ENCODE data around the gene FAM3B.

The FAM3B gene

DNA sequence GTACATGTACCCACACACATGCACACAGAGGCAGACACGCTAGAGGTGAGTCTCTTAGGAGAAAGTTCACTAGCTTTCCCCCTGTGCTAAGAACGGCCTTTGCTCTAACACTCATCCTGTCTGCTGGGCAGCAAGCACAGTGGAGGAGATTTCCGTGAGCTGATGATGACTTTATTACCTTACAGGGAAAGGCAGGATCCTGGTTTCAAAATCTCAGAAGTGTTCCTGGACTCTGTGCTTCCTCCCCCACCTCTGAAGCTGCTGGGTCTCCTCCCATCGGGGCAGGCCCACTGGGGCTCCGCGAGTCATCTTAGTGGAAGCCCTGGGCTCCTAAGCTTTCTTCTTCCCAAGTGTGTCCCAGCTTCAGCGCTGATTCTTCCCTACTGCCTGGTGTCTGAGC, 2.7 kb downstream of the FAM3B start:
- no peak for DNase-seq

DNA sequence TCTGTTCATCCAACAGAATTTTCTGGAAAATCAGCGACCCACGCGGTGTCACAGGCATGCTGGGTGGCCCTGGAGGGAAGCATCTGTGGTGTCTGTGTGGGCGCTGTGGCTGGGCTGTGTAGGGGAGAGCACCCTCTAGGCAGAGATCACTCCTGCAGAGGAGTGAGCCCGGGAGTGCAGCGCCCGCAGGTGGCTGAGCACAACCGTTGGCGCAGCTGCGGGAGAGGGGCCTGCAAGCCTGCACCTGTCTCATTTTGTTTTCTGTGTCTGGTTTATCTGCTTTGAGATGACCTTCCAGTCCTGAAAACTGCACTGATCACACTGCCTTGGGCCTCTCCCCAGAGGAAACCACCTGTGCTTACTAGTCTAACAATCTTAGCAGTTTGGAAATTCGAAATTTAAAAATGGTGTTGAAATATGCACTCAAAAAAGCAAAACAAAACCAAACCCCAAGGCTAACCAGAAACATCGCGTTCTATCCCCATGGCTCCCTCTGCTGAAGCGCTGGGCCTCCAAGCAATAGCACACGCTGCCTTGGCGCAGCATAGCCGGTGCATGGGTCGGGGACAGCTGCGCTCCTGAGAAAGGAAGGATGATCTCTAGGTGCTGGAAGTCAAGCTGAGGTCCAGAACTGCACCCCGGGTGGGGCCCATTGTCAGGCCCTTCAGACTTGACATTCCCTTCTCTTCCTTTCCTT, 4.8 kb downstream of the FAM3B start:
- no peak for DNase-seq

DNA sequence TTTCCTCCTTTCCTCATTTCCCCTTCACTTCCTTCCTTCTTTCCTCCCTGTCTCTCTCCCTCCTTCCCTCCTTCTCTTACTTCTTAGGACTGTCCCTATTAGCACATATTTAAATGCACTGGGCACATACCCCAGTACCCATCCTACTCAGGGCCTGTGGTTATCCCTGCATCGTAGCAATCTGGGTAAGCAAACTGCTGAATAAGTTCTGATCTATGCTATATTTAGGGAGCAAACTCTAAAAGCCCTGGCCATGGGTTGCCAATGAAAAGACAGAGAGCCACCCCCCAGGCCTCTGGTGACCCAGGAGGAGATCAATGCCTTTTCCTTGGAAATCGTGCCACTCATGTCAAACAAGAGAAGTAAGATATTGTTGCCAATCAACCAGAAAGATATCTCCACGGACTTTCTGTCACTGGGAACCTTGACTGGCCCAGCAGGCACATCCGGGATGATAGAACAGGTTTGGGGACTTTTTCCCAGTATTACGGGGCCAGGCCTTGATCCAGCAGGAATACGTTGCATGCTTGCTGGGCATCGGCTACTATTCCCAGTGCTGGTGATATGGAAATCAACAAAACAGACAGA, 5.4 kb downstream of the FAM3B start:
- no peak for DNase-seq

DNA sequence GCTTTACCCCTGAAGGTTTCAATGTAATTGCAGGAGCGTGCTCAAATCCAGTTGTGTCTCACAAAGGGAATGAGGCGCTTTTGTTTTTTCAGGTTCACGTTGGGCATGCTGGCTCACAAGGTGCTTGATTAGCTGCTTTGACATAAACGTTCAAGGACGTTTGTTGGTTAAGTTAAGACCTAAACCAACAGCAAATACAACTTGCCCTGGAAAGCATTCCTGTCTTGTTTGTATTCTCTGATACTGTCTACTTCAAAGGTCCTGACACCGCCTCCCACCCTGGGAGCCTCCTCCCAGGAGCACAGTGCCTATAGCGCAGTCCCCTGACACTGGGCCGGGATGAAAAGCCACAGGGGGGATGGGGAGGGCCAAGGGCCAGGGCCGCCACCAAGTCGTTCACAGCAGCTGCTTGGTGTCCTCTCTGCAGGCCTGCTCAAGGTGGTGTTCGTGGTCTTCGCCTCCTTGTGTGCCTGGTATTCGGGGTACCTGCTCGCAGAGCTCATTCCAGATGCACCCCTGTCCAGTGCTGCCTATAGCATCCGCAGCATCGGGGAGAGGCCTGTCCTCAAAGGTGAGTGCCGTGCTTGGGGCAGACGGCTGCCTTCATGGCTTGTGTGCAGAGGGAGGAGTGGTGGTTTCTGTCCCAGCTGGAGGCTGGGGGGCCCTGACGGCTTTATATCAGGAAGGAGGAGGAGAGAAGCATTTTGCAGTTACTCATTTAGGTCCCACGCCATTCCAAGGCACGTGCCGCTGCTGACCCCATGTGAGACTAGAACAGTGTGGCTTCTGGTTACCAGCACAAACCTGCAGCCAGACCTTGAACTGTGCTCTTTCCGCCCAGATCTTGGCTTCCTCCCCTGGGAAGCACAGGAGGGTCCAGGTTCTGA, 6.1 kb downstream of the FAM3B start:
- no peak for DNase-seq

DNA sequence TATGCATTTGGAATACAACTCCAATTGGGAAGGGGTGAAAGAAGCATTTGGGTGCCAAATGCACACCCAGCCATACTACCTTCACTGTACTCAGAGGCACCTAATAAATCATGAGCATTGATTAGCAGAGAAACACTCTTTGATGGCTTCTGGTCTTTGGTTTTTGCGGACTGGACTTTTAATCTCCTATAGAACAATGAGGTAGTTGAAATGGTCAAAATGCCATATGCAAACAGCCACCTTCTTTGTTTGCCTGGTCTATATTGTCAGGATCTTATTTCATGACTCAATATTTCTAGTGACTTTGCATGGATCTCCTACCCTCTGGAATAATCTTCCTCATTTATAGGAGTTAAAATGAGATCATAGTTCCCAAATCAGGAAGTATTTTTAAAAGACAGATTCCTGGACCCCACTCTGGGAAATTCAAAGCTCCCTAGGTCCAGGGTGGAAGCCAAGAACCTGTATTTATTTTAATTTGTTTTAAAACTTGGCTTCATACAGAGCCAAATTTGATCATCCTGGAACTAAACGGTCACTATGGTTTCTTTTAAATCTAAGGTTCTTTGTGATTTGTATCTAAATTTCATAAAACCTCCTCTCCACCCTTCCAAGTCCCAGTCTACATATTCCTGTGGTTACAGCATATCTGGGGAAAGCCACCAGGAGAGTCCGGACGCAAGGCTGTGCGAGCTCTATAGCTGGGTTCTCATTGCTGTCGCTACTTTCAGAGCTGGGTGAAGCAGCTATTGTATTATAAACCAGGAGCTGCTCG, 8.7 kb downstream of the FAM3B start:
- DNase-seq, result no peak

DNA sequence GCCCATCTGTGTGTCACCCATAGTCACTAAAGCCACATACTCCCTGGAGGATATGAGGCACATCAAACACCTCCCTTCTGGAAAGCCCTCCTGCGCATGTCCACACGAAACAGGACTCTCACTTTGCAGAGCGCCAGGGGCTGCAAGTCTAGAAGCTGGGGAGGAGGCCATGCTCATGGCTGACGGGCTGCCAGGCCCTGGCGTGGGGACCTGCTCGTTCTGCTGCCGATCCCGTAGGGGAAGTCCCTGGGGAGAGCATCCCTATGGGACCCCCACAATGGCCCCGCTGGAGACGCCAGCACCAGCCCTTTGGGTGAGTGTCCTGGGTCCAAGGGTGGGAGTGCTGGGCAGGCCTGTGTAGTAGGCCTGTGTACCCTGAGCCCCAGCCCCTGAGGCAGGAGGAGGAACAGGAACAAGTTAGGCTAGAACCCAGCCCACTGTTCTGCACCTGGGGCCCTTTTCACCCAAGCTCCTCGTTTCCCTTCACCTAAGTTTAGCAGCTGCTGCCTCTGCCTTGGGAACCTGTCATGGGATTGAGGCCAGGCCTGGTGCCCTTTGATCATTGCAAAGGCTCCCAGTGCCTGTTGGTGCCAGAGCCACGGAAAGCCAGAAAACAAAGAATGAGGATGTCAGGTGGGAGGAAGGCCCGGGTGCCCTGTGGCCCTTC, 9.9 kb downstream of the FAM3B start:
- no peak for DNase-seq

DNA sequence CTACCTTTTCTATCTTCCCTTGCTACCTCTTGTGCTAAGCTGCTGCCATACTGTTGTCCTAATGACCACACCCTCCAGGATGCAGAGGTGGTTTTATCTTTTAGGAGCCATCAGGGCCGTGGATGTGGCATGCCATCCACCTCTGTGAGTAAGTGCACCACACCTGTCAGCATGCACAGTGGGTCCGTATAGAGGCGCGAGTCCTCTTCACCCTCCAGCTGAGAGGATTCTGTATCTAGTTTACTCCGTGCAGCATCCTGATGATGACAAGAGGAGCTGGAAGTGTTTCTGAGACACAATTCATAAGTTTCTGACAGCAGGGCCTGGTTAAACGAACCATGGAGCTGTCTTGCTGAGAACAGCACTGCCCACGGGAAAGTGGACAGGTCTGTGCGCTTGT, 11.2 kb downstream of the FAM3B start:
- DNase-seq, result no peak

DNA sequence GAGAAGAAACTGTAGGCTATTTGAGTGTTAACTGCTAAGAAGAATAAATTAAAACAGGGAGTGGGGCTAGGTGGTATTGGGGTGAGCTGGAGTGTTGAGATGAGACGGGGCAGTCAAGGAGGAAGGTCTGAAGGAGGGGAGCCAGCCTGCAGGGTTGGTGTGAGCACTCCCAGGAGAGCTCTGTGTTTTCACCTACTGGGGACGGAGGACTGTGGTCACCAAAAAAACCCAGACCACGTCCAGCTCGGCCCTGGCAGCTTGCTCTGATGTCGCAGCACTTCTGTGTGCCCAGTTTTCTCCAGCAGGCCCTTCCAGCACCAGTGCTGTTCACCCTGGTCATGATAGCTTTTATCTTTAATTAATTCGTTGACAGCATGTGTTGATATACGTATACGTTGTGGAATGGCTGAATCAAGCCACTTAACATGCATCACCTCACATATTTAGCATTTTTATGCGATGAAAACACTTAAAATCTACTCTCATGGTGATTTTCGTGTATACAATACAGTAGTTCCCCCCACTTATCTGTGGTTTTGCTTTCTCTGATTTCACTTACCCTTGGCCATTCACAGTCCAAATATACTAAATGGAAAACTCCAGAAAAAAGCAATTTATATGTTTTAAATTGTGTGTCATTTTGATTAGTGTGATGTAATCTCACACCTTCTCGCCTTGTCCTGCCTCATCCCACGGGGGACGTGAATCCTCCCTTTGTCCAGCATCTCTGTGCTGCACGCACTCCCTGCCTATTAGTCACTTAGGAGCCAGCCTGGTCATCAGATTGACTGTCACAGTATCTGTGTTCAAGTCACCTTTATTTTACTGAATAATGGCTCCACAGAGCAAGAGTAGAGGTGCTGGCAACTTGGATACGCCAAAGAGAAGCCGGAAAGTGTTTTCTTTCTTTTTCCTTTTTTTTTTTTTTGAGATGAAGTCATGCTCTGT, 12.3 kb downstream of the FAM3B start:
- DNase-seq, result no peak

DNA sequence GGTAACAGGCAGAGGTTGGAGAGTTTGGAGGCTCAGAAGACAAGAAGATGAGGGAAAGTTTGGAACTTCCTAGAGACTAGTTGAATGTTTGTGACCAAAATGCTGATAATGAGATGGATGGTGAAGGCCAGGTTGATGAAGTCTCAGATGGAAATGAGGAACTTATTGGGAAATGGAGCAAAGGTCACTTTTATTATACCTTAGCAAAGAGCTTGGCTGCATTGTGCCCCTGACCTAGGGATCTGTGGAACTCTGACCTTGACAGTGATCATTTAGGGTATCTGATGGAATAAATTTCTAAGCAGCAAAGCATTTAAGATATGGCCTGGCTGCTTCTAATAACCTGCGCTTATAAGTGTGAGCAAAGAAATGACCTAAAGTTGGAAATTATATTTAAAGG, 17.2 kb downstream of the FAM3B start:
- DNase-seq, result no peak

DNA sequence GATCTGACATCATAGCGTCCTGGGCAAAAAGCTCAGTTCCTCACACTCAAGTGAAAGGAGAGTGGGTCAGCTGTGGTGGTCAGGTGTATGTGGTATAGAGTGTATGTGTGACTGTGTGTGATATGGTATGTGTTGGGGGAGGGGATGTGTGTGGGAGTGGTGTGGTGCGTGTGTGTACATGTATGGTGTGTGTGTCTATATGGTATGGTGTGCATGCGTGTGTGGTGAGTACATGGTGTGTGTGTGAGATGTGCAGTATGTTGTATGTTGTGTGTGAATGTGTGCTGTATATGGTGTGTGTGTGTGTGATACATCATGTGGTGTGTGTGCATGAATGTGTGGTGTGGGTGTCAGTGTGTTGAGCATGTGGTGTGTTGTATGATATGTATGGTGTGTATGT, 20.9 kb downstream of the FAM3B start:
- DNase-seq, result no peak

DNA sequence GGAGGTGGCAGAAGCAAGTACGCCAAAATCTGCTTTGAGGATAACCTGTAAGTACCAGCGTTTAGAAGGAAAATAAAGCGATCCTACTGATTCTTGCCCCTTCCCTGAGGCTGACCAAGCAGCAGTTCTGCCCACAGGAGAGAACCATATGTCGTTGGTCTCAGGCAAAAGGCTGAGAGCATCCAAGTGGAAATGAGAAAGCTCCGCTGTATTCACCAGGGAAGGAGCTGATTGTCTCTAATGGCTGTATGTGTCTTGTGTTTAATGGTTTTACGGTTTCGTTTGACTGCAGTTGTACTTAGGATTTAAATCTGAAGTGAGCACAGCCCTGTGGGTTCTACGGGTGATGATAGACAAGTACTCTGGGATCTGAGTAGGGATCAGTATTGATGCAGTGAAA, 21.9 kb downstream of the FAM3B start:
- no peak for DNase-seq

DNA sequence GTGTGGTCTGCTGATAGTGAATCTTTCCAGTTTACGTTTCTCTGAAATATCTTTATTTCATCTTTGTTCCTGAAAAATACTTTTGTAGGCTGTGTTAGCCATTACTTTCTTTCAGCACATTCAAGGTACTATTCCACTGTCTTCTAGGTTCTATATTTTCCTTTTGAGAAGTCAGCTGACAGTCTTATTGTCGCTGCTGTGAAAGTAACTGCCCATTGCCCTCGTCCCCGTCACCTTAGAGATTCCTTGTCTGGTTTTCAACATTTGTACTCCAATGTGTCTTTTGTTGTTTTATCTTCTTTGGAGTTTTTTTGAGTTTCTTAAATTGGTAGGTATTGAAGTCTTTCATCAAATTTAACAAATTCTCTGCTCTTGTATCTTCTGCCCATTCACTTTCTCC, 25.4 kb downstream of the FAM3B start:
- no peak for DNase-seq

DNA sequence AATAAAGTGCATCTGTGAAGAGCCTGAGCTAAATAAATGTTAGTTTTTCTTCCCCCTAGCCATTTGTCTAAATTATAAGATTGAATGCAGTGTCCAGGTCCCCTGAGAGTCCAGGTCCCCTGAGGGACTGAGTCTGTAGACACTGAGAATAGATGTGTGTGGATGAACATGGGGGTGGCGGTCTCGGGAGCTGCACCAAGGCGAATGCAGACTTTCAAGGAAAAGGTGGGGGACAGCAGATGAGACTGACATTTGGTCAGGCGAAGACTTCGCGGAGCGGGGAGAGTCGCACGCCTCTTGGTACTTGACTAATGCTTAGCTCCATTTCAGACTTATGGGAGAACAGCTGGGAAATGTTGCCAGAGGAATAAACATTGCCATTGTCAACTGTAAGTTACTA, 27.5 kb downstream of the FAM3B start:
- DNase-seq, result no peak

DNA sequence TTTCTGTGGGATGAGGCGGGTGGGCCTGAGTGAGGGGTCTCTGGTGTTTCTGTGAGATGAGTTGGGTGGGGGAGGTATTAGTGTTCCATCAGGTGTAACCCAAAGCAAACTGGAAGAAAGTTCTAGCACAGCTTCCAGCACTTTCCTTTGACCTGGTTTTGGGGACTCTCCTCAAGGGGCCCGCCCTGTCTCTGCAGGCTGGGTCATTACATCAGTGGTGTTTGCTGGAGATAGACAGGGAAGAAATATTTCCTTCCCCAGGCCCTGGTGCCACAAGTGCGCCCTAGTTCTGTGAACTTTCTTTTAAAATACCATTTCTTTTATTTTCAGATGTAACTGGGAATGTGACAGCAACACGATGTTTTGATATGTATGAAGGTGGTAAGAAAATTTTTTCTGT, 28.8 kb downstream of the FAM3B start:
- no peak for DNase-seq

DNA sequence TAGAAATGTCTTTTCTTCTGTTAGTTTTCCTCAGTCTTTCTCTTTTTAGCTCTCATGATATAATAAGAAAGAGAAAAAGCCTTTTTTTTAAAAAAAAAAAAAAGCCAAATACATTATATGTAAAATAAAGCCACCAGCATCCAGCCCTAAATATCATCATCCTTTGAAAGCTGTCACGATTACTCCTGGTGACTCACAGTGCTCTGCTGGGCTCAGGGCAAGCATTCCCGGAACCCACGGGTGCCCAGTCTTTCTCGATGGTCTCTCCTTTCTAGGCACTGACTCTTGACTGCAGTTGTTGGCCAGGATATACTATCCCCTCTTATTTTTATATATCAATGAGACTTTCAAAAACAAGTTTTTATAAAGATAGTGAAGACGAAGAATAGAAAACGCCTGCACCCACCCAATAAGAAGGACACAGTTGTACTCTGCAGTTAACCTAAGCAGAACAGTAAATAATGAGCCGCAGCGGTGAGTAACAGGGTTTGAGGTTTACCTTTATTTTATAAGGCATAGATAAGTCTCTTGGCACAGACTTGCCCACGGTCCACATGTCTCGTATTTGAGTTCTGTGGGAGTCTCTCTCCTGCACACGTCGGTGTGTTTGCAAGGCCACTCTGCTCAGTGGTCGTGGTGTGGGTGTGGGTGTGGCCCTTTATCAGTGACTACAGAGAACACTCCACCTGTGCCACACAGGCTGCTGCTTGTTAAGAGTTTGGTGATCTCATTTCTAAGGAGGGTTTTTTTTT, 29.5 kb downstream of the FAM3B start:
- no peak for DNase-seq

DNA sequence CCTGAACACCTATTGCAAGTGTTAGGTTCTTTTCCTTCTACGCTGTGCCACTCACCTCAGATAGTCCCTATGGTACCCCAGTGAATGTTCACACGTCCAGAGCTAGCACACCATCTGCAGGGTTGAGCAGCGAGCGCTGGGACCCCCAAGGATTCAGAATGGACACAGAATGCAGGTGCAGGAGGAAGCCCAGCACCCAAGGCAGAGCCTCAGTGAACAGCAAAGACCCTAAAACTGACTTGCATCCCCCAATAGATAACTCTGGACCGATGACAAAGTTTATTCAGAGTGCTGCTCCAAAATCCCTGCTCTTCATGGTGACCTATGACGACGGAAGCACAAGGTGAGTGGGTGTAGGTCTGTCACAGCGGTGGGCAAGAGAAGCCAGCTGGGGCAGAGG, 30.2 kb downstream of the FAM3B start:
- no peak for DNase-seq

DNA sequence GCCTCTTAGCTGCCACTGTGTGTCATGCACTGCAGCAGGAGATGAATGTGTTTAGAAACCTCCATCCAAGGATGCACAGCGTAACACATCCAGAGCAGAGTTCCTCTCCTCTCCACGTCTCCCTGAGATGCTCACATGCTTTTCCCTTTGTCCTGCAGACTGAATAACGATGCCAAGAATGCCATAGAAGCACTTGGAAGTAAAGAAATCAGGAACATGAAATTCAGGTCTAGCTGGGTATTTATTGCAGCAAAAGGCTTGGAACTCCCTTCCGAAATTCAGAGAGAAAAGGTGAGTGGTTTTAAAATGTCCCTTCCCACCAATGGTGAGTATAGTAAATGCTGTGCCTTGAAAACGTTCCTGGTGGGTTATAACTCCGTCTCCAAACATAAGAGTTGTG, 31.8 kb downstream of the FAM3B start:
- DNase-seq, result no peak

DNA sequence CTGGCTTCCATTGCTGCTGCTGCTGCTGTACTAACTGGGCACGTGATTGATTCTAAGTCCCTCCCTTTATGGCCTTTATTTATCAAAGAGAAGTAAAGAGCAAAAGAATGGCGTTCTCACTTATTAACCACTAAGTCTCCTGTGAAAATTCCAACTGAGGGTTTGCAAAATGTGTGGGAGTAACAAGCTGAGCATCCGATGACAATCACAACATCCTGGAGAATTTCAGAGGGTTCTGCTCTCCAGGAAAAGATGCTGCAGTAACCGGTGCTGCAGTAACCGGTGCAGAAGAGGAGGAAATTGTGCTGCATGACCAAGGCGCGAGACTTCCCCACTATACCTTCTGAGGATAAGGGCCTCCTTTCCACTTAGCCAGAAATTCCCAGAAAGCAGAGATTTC, 32.5 kb downstream of the FAM3B start:
- no peak for DNase-seq

DNA sequence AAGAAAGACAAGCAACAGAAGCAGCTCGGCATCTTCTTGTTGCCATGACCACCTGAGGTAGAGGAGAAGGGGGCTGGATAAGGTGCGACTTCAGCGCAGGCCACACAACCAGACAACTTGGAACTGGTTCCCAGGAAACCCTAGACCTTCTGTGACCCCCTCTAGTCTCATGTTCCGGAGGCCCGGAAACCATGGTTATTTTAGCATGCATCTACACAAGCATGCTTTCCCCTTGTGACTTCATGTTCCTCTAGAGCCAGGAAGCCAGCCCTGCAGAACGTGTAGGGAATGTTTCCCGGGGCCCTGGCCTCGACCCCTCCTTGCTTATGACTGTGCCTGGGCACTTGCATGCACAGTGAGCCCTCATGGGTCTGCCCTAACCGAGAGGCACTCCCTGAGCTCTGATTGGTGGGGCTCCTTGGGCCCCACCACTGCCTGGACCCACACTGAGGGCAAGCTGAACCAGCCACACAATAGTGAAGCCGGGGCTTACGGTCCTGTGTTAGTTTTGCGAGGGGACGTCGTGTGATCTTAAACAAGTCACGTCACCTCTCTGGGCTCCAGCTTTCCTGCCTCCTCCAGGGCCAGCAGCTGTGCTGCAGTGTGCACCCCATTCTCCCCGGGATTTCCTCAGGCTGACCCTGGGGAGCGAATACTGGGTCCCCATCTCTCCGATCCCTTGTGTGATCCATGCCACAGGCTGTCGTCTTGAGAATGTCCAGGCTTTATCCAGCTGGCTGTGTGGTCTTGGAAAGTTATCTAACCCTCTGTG, 33.2 kb downstream of the FAM3B start:
- DNase-seq, result no peak
